NB4 (cell line): Measurements from ENCODE around the gene ADSS1.

Experiments used
- DNase-seq: peaks from one replicate; pipeline ENCODE4 v3.0.0; 2010; ENCODE audit warnings: low read depth
- H3K4me3 ChIP-seq: one replicate; pipeline ENCODE4 v1.5.1; 2011; ENCODE audit warnings: mild to moderate bottlenecking, low read depth, low read length, moderate library complexity
- CTCF ChIP-seq: IDR thresholded peaks from one replicate; pipeline ENCODE4 v1.5.1; 2012; ENCODE audit warnings: low read depth, low read length
- MAX ChIP-seq: IDR thresholded peaks from 2 replicates; pipeline ENCODE4 v1.6.1; 2011; ENCODE audit warnings: low read depth, low read length
- MYC ChIP-seq: IDR thresholded peaks from 2 replicates; pipeline ENCODE4 v1.6.1; 2011; ENCODE audit warnings: low read depth, low read length
- POLR2A ChIP-seq: IDR thresholded peaks from 2 replicates; pipeline ENCODE4 v1.6.1; 2011; ENCODE audit warnings: mild to moderate bottlenecking; ENCODE audit not compliant: insufficient read length; ENCODE audit errors: extremely low read depth

ADSS1 gene

GRCh38 chr14:104738375-104739019 is 14.5 kb downstream of the ADSS1 start:
- H3K4me3 ChIP-seq, result no peak overlapping the region

GRCh38 chr14:104739026-104739425 is 15.0 kb downstream of the ADSS1 start:
- TF ChIP-seq MAX (no peak), MYC (no peak), POLR2A (no peak), CTCF (no peak)
- DNase-seq, result no peak
- no peak overlapping the region for H3K4me3 ChIP-seq

More at GRCh38 chr14:104738375-104739019, 14.5 kb downstream of the ADSS1 start:
- TF ChIP-seq MAX (no peak), POLR2A (no peak), CTCF (no peak), MYC (no peak)
- DNase-seq, result no peak

GRCh38 chr14:104739546-104740516 is 15.8 kb downstream of the ADSS1 start:
- no peak for TF ChIP-seq POLR2A
- no peak for TF ChIP-seq MAX
- no peak for TF ChIP-seq MYC
- no peak for TF ChIP-seq CTCF
- H3K4me3 ChIP-seq, result no peak overlapping the region
- no peak for DNase-seq

GRCh38 chr14:104741108-104741802 is 17.2 kb downstream of the ADSS1 start:
- no peak for DNase-seq
- H3K4me3 ChIP-seq, result no peak overlapping the region
- TF ChIP-seq MAX (no peak), CTCF (no peak), POLR2A (no peak), MYC (no peak)

GRCh38 chr14:104741803-104742251 is 17.8 kb downstream of the ADSS1 start:
- no peak for TF ChIP-seq MAX
- no peak for TF ChIP-seq CTCF
- TF ChIP-seq MYC, result no peak
- no peak for TF ChIP-seq POLR2A

More at GRCh38 chr14:104741803-104742251, 17.8 kb downstream of the ADSS1 start:
- H3K4me3 ChIP-seq, result no peak overlapping the region
- DNase-seq, result no peak
